GM12891 (cell line): Measurements from ENCODE around the gene GPLD1.

Experiments
- POLR2A ChIP-seq: IDR thresholded peaks from 2 replicates; pipeline ENCODE4 v1.6.1; 2011; ENCODE audit warnings: low read depth, low read length, control low read depth
- POLR2AphosphoS5 ChIP-seq: IDR thresholded peaks from 2 replicates; pipeline ENCODE4 v1.6.1; 2011; ENCODE audit warnings: low read depth, low read length, control low read depth
- POU2F2 ChIP-seq: IDR thresholded peaks from 2 replicates; pipeline ENCODE4 v1.6.1; 2011; ENCODE audit warnings: low read depth, mild to moderate bottlenecking, control low read depth, low read length, moderate library complexity
- SPI1 ChIP-seq: IDR thresholded peaks from 2 replicates; pipeline ENCODE4 v1.6.1; 2011; ENCODE audit warnings: low read depth, low read length, control low read depth
- TAF1 ChIP-seq: IDR thresholded peaks from 2 replicates; pipeline ENCODE4 v1.6.1; 2011; ENCODE audit warnings: low read depth, low read length, control low read depth

DNA sequence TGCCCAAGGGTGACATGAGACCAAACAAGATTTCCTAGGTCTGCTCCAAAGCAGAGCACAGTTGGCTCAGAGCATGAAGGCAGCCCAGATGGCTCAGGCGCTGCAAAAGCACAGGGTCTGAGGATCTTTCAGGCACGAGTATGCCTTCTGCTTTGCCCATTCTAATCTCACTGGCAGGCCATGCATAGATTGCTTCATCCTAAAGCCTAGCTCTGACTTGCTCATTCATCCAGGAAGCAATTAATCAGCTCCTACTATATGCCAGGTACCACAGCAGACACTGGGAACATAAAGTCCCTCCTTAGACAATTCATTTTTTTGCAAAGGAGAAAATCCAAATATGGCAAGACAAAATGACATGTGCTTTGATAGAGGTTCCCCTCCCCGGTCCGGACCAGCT is 31.2 kb downstream of the GPLD1 start:
- TF ChIP-seq POLR2A (no peak), SPI1 (no peak), POLR2AphosphoS5 (no peak), TAF1 (no peak), POU2F2 (no peak)
